Activated naive CD8-positive, alpha-beta T cell treated with anti-CD3 and anti-CD28 coated beads, Interleukin-2, amount 50 U/mL, for 24 hours (primary cell): ENCODE measurements around the gene RASL11B.

Experiments
- ATAC-seq: fragments of 150-1000 bp; cut with Tn5 transposase; one replicate; pipeline ENCODE4 v1.10.0; 2021
- DNase-seq: peaks from one replicate; pipeline ENCODE4 v3.0.0; 2021
- H3K27ac Mint-ChIP-seq: one replicate; pipeline ENCODE4 v1.8.0; 2021; ENCODE audit warnings: mild to moderate bottlenecking, mixed read lengths
- H3K27me3 Mint-ChIP-seq: one replicate; pipeline ENCODE4 v1.8.0; 2021; ENCODE audit warnings: mixed read lengths
- H3K36me3 Mint-ChIP-seq: one replicate; pipeline ENCODE4 v1.8.0; 2021; ENCODE audit warnings: low read depth, mixed read lengths
- H3K4me1 Mint-ChIP-seq: one replicate; pipeline ENCODE4 v1.8.0; 2021; ENCODE audit warnings: mixed read lengths
- H3K4me3 Mint-ChIP-seq: one replicate; pipeline ENCODE4 v1.8.0; 2021; ENCODE audit warnings: mild to moderate bottlenecking, moderate library complexity, mixed read lengths
- H3K9me3 Mint-ChIP-seq: one replicate; pipeline ENCODE4 v1.8.0; 2021; ENCODE audit warnings: mixed read lengths

RASL11B gene

DNA sequence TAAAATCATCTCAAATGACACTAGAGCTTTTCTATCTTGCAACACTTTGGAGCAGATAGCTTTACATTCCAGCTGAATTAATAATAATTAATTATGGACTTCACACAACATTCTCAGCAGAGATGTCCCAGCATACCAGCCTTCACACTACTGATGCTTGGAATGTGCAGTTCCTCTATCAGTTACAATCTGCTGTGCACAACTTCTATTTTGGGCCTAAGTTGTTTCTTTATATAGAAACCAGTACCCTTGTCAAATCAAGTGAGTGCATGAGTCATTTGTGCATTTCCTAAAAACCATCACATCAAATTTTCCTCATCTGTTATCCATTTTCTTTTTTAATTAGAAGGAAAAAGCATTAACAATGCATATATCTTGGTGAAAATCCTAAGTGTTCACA, 8.8 kb upstream of the RASL11B start:
- peaks cover 6% of the 10 kb centered on the region for H3K9me3 Mint-ChIP-seq
- ATAC-seq (no peak), DNase-seq (no peak)
- no peaks in the 10 kb centered on the region for H3K36me3 Mint-ChIP-seq
- H3K4me1 Mint-ChIP-seq, result peaks cover 9% of the 10 kb centered on the region
- no peak overlapping the region for H3K4me3 Mint-ChIP-seq
- peaks cover 14% of the 10 kb centered on the region for H3K27me3 Mint-ChIP-seq
- no peak overlapping the region for H3K27ac Mint-ChIP-seq

GRCh38 chr4:52856801-52857200, 5.3 kb upstream of the RASL11B start:
- DNase-seq, result no peak

DNA sequence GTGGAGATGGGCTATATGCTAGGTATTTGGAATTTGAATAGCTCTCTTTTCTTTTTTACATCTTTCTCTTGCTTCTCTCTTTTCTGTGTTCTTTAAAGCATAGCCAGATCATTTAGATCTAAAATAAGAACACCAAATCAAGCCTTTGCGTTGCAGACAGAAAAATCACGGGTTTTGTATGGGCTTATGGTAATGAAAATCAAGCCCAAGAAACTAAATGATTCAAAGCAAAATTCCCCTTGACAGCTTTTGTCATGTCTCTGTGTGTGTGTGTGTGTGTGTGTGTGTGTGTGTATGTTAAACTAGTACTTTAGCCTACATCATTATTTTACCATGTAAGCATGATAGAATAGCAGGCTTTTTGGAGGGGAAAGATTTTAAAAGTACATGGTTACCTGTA, 1.8 kb upstream of the RASL11B start:
- DNase-seq (no peak), ATAC-seq (no peak)
- Mint-ChIP-seq H3K36me3 (no peaks in the 10 kb centered on the region), H3K27ac (no peak overlapping the region), H3K9me3 (peaks cover 6% of the 10 kb centered on the region), H3K27me3 (peaks cover 43% of the 10 kb centered on the region), H3K4me1 (peaks cover 10% of the 10 kb centered on the region), H3K4me3 (no peak overlapping the region)

More at GRCh38 chr4:52856801-52857200, 5.3 kb upstream of the RASL11B start:
- Mint-ChIP-seq H3K27ac (no peak overlapping the region), H3K4me3 (no peak overlapping the region), H3K4me1 (peaks cover 13% of the 10 kb centered on the region), H3K27me3 (peaks cover 36% of the 10 kb centered on the region), H3K36me3 (no peaks in the 10 kb centered on the region), H3K9me3 (peaks cover 6% of the 10 kb centered on the region)
- no peak for ATAC-seq

GRCh38 chr4:52861171-52861823, 820 bp upstream of the RASL11B start:
- Mint-ChIP-seq H3K4me1 (peaks cover 9% of the 10 kb centered on the region), H3K27ac (no peak overlapping the region), H3K4me3 (peak overlapping the region; percentile 59), H3K9me3 (peaks cover 6% of the 10 kb centered on the region), H3K36me3 (no peaks in the 10 kb centered on the region), H3K27me3 (peaks cover 42% of the 10 kb centered on the region)
- no peak for ATAC-seq
- DNase-seq, result no peak

DNA sequence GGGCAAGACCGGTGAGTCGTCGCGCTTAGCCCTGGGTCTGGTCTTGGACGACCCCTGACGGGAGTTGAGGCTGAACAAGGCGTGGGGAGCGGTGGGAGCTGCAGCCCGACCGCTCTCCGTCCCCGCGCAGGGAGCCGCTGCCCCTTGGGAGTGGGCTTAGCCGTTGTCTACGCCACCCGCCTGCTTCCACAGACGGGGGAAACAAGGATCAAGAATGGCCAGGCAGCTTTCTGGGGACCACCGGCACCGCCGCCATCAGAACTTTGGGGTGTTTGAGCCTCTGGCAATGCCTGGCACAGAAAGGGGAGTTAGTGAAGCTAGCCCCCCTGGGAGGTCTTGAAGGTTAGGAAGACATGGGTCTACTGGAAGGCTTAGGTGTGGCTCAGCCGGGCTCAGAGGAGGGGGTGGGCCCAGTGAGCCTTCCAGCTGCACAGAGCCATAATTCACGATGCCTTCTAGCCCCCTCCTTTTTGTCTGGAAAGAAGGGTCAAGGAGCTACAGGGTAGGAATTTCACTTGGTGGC, 583 bp downstream of the RASL11B start:
- no peak for ATAC-seq
- DNase-seq, result no peak
- H3K4me3 Mint-ChIP-seq, result peak overlapping the region; percentile 59
- peaks cover 34% of the 10 kb centered on the region for H3K27me3 Mint-ChIP-seq
- peaks cover 5% of the 10 kb centered on the region for H3K9me3 Mint-ChIP-seq
- peaks cover 4% of the 10 kb centered on the region for H3K4me1 Mint-ChIP-seq
- no peak overlapping the region for H3K27ac Mint-ChIP-seq
- no peaks in the 10 kb centered on the region for H3K36me3 Mint-ChIP-seq

- Mint-ChIP-seq H3K4me3 (no peak overlapping the region), H3K9me3 (no peaks in the 10 kb centered on the region), H3K27me3 (peaks cover 34% of the 10 kb centered on the region), H3K27ac (no peak overlapping the region), H3K4me1 (peaks cover 4% of the 10 kb centered on the region), H3K36me3 (no peaks in the 10 kb centered on the region)
- ATAC-seq (no peak), DNase-seq (no peak)
These were observed 1.2 kb downstream of the RASL11B start for GRCh38 chr4:52863324-52863723.

DNA sequence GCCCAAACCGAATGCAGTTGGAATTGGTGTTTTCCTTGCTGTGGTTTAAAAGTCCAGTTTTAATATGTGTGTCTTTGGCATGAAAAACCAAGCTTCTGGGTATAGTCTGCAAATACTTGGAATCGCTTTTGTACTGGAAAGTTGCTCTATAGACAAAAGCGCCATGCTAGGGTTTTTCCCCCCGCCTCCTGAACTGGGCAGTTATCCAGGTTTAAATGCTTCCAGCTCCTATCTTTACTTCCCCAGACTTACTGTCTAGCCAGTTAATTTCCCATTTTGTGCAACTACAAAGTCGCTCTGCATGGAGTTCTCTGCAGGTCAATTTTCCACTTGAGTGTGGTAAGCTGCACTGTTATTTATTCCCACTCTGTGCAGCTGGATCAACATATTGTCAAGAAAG, 2.7 kb downstream of the RASL11B start:
- peaks cover 27% of the 10 kb centered on the region for H3K27me3 Mint-ChIP-seq
- DNase-seq (no peak), ATAC-seq (no peak)
- H3K36me3 Mint-ChIP-seq, result no peaks in the 10 kb centered on the region
- no peak overlapping the region for H3K27ac Mint-ChIP-seq
- peaks cover 4% of the 10 kb centered on the region for H3K4me1 Mint-ChIP-seq
- H3K9me3 Mint-ChIP-seq, result no peaks in the 10 kb centered on the region
- H3K4me3 Mint-ChIP-seq, result no peak overlapping the region

DNA sequence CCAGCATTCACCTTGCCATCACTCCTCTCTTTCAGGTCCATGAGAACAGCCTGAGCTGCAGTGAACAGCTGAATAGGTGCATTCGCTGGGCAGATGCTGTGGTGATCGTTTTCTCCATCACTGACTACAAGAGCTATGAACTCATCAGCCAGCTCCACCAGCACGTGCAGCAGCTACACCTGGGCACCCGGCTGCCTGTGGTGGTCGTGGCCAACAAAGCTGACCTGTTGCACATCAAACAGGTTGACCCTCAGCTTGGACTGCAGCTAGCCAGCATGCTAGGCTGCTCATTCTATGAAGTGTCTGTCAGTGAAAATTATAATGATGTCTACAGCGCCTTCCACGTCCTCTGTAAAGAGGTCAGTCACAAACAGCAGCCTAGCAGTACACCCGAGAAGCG, 3.2 kb downstream of the RASL11B start:
- no peak overlapping the region for H3K4me3 Mint-ChIP-seq
- H3K36me3 Mint-ChIP-seq, result no peaks in the 10 kb centered on the region
- no peaks in the 10 kb centered on the region for H3K9me3 Mint-ChIP-seq
- H3K27me3 Mint-ChIP-seq, result peaks cover 22% of the 10 kb centered on the region
- H3K4me1 Mint-ChIP-seq, result peaks cover 4% of the 10 kb centered on the region
- ATAC-seq, result no peak
- H3K27ac Mint-ChIP-seq, result no peak overlapping the region
- DNase-seq, result no peak

DNA sequence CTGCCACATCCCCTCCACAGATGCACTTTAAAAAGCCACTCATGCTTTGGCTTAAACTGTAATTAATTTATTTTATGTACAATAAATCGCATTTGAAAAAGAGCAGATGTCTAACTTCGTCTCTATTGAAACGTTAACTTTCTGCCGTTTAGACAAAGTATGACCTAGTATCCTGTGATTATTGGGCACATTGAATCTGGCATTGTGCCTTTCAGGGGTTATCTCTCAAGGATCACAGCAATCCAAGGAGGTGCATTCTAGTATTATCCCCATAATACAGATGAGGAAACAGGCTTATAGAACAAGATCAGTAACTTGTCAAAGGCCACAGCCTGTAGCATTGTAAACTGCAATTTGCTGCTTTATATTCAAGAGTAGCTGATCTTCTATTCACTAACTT, 4.6 kb downstream of the RASL11B start:
- no peak overlapping the region for H3K27ac Mint-ChIP-seq
- peaks cover 9% of the 10 kb centered on the region for H3K27me3 Mint-ChIP-seq
- peaks cover 6% of the 10 kb centered on the region for H3K36me3 Mint-ChIP-seq
- H3K4me1 Mint-ChIP-seq, result no peaks in the 10 kb centered on the region
- DNase-seq (no peak), ATAC-seq (no peak)
- H3K4me3 Mint-ChIP-seq, result no peak overlapping the region
- H3K9me3 Mint-ChIP-seq, result no peaks in the 10 kb centered on the region

DNA sequence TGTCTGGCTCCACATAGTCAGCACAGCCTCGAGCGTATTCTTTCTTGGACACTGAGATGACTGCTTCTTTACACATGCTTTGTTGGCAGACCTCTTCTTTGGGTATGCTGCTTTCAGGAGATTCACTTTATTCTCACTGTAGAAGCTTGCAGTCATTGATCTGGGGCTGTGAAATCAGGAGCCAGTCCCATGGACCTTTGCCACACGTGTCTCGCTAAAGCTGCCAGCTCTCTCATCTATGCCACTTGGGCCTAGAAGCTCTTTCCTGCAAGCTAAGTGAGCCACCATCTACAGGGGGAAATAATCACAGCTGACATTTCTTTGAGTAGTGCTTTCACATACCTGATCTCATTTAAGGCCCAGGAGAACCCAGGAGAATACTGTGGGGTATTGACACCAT, 5.0 kb downstream of the RASL11B start:
- Mint-ChIP-seq H3K4me1 (no peaks in the 10 kb centered on the region), H3K27me3 (peaks cover 9% of the 10 kb centered on the region), H3K27ac (no peak overlapping the region), H3K4me3 (no peak overlapping the region), H3K9me3 (no peaks in the 10 kb centered on the region), H3K36me3 (peaks cover 6% of the 10 kb centered on the region)
- ATAC-seq (no peak), DNase-seq (no peak)

GRCh38 chr4:52868133-52868532, 6.0 kb downstream of the RASL11B start:
- H3K9me3 Mint-ChIP-seq, result no peaks in the 10 kb centered on the region
- DNase-seq (no peak), ATAC-seq (no peak)
- no peak overlapping the region for H3K27ac Mint-ChIP-seq
- no peak overlapping the region for H3K4me3 Mint-ChIP-seq
- no peaks in the 10 kb centered on the region for H3K4me1 Mint-ChIP-seq
- H3K36me3 Mint-ChIP-seq, result peaks cover 13% of the 10 kb centered on the region
- H3K27me3 Mint-ChIP-seq, result peaks cover 5% of the 10 kb centered on the region

DNA sequence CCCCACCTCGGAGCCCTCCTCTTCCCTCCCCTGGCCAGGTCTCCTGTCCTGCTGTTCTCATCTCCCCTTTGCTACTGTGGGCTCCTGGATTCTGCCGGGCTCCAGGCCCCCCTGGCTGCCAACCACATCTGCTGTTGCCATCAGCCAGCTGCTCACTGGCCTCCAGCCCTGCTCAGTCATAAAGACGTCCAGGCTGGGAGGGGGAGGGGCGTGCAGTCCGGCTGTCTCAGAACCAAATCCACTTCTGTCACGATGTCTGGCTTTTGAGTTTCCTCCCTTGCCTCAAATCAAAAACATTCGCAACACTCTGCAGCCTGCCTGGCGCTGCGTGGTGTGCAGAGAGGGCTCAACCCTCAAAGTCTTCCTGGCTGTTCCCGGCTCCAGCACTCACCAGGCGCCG, 7.1 kb downstream of the RASL11B start:
- ATAC-seq, result no peak
- H3K9me3 Mint-ChIP-seq, result no peaks in the 10 kb centered on the region
- no peak overlapping the region for H3K4me3 Mint-ChIP-seq
- no peak overlapping the region for H3K27ac Mint-ChIP-seq
- no peaks in the 10 kb centered on the region for H3K27me3 Mint-ChIP-seq
- H3K4me1 Mint-ChIP-seq, result no peaks in the 10 kb centered on the region
- H3K36me3 Mint-ChIP-seq, result peaks cover 17% of the 10 kb centered on the region
- DNase-seq, result no peak

DNA sequence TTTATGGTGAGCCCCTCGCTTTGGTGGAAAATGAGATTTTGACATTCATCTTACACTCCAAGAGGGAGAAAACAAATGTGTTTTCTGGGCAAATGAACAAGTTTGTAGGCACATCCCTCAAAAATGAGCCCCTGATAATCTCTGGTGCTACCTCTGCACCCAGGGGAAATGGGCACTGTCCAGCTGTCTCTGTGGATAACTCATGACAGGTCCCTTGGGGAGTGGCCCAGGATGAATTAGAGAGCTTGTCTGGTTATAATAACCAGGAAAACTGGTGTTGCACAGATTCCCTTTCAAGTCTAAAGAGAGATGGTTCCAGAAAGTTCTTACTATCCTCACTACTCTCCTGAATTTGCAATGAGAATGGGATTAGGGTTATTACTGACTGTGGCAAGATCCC, 7.5 kb downstream of the RASL11B start:
- DNase-seq (no peak), ATAC-seq (no peak)
- H3K4me1 Mint-ChIP-seq, result no peaks in the 10 kb centered on the region
- no peak overlapping the region for H3K27ac Mint-ChIP-seq
- no peaks in the 10 kb centered on the region for H3K27me3 Mint-ChIP-seq
- H3K36me3 Mint-ChIP-seq, result peaks cover 17% of the 10 kb centered on the region
- no peak overlapping the region for H3K4me3 Mint-ChIP-seq
- H3K9me3 Mint-ChIP-seq, result no peaks in the 10 kb centered on the region

DNA sequence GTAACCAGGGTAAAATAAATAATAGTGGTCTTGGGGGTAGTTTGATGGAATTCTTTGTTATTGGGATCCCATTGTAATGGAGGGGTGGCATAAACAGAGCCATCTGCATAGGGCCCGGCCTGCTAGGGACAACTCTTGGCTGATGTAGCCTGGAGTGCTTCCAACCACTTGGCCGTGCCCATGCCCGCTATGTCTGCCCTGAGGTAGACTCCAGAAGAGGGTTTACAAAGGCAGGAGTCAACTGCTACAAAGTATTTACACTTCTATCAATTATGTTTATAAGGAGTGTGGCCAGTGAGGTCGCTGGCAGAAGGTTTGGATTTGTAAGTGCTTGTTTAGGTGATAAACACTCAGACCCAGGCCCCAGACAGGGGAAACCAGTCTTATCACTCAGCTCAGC, 8.1 kb downstream of the RASL11B start:
- no peak for ATAC-seq
- Mint-ChIP-seq H3K36me3 (peaks cover 17% of the 10 kb centered on the region), H3K9me3 (no peaks in the 10 kb centered on the region), H3K4me1 (no peaks in the 10 kb centered on the region), H3K4me3 (no peak overlapping the region), H3K27me3 (no peaks in the 10 kb centered on the region), H3K27ac (no peak overlapping the region)
- DNase-seq, result no peak

GRCh38 chr4:52873191-52873590, 11.1 kb downstream of the RASL11B start:
- no peaks in the 10 kb centered on the region for H3K27me3 Mint-ChIP-seq
- ATAC-seq (no peak), DNase-seq (no peak)
- H3K27ac Mint-ChIP-seq, result no peak overlapping the region
- H3K4me1 Mint-ChIP-seq, result peaks cover 2% of the 10 kb centered on the region
- peaks cover 18% of the 10 kb centered on the region for H3K36me3 Mint-ChIP-seq
- no peak overlapping the region for H3K4me3 Mint-ChIP-seq
- H3K9me3 Mint-ChIP-seq, result no peaks in the 10 kb centered on the region

DNA sequence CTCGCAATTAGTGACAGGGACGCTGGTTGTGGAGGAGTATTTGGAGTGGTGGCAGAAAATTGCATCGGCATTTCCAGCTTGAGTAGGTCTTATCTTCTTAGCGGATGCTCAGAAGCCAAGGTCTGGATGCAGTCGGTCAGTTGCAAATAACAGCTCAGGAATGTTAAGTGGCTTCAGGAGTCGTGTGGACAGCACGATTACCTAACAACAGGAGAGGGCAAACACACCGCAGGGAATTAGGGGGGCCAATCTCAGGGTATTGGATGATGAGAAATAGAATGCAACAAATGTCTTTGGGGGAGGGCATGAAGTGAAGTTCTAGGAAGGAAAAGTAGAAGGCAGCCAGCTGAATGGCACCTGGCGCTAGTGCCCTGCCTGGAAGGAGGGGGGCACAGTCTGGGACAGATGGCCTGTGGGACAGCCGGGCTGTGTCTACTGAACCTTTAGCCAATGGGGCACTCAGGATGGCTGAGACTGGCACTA, 11.8 kb downstream of the RASL11B start:
- H3K27me3 Mint-ChIP-seq, result no peaks in the 10 kb centered on the region
- H3K9me3 Mint-ChIP-seq, result no peaks in the 10 kb centered on the region
- DNase-seq, result no peak
- no peak overlapping the region for H3K27ac Mint-ChIP-seq
- no peak overlapping the region for H3K4me3 Mint-ChIP-seq
- H3K4me1 Mint-ChIP-seq, result peaks cover 2% of the 10 kb centered on the region
- no peak for ATAC-seq
- peaks cover 18% of the 10 kb centered on the region for H3K36me3 Mint-ChIP-seq
